SKM-1 (cell line): ENCODE measurements around the gene ADAMTS2.
"Not testable (repeated sequence)": the region's sequence is repeated elsewhere in the genome, so short reads cannot be mapped to it uniquely, and the experiment has no call there.

ENCODE experiments used
- DNase-seq: peaks from one replicate; lab custom pipeline; 2025; ENCODE audit not compliant: unreplicated experiment; lab: John Stamatoyannopoulos, UW

The ADAMTS2 gene

DNA sequence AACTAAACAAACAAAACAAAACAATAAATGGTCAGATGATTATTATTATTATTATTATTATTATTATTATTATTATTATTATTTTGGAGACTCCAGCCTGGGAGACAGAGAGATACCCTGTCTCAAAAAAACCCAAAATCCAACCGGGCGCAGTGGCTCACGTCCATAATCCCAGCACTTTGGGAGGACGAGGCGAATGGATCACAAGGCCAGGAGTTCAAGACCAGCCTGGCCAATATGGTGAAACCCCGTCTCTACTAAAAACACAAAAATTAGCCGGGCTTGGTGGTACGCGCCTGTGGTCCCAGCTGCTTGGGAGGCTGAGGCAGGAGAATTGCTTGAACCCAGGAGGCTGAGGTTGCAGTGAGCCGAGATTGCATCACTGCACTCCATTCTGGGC is 61.4 kb downstream of the ADAMTS2 start:
- not testable (repeated sequence) for DNase-seq

DNA sequence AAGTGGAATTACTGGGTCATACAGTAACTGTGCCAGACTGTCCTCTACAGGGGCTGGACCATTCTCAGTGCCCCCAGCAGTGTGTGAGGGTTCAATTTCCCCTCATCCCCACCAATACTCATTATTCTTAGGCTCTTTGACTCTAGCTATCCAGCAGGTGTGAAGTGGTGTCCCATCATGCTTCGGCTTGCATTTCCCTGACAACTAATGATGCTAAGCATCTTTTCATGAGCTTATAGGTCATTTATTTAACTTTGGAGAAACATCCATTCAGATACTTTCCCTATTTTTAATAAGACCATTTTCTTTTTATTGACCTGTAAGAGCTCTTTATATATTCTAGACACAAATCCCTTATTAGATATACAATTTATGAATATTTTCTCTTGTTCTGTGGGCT is 63.6 kb downstream of the ADAMTS2 start:
- DNase-seq = no peak

DNA sequence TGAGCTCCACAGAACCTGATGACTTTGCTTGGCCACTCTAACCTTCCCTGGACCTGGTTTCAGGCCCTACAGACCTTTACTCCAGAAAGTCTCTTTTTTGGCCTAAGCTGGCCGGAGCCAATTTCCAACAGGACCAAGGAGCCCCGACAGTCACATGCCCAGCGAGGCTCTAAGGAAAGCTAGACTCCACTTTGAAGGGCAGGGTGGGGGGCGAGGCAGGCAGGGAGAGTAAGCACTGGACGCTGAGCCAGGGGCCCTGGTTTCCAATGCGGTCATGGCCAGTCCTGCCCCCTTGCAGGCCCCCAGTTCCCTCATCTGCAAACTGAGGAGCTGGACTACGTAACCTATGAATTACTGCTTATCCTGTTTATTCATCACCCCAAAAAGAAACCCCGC is 65.2 kb downstream of the ADAMTS2 start:
- no peak for DNase-seq

DNA sequence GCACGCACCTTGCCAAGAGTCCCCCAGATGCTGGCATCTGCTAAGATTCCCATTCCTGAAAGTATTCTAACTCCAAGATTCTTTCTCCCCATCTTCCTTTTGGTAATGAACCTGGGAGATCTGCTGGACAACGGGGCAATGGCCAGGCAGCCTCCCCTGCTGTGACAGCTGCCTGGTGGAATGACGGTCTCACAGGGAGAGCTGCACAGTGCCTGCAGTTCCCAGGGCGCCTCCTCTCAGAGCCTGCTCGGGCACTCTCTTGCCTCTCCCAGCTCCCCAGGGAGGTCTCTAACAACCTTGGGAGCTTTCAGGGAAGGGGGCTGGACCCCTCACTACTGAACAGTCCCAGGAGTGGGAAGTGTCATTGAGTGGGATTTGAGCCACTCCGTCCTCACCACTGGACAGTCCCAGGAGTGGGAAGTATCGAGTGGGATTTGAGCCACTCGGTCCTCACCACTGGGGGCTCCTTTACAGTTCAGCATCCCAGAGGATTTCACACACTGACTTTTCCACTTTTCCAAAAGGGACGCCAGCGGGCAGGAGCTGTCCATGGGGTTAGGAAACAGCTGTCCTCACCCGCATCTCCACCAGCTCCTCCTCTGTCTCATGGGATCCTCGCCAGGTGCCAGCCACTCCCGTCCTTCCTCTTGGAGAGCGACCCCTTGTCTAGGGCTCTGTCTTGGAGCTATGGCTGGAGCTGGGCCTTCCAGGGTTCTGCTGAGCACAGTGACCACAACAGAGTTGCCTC is 65.7 kb downstream of the ADAMTS2 start:
- no peak for DNase-seq

DNA sequence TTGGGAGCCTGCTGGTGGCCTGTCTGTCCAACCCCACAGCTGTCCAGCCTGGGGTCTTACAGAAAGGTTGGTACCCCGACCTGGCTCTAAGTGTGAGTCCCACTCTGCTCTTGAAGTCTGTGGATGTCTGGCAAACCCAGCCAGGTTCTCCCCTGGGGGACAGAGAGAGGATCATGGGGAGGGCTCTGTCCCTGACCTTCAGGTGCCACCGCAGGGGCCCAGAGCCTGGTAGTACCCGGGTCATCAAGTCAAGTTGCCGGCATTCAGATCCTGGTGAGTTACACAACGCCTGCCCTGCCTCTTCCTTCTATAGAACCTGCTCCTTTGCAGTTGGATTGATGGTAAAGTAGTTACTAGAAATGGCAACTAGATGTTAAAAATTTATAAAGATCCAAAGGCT is 66.7 kb downstream of the ADAMTS2 start:
- no peak for DNase-seq

DNA sequence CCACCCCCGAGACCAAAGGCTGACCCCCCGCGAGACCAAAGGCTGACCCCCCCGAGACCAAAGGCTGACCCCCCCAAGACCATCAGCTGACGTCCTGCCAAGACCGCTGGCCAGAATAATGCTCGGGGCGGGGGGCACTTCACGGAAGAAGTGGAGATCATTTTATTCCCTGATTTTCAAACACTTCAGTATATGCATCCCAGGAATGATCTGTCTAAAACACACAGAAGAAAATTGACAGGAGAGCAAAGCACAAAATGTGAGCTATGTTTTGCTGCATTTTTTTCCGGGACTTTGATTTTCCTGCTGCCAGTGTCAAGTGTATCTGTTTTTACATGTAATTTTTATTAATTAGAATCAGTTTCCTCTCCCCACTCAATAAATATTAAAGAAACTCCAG is 67.1 kb downstream of the ADAMTS2 start:
- DNase-seq = no peak

DNA sequence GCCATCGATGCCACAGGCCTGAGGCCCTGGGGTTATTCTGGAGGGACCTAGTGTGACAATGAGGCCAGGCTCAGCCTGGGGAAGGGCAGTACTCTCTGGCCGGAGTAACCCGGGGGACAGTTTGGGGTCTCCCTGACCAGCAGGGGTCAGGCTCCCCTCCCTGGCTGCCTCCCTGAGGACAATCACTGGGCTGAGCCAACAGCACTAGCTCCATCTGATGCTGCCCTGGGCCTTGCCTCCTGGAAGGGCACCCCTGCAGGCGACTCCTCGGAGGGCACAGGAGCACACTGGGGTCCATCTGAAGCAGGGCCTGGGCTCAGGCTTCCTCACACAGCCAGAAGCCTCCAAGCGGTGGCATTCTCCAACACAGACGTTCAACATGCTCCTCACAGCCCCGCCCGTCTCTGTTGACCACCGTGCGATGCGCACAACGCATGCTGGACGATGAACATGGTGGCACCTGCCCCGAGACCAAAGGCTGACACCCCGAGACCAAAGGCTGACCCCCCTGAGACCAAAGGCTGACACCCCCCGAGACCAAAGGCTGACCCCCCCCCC is 68.3 kb downstream of the ADAMTS2 start:
- DNase-seq = no peak

DNA sequence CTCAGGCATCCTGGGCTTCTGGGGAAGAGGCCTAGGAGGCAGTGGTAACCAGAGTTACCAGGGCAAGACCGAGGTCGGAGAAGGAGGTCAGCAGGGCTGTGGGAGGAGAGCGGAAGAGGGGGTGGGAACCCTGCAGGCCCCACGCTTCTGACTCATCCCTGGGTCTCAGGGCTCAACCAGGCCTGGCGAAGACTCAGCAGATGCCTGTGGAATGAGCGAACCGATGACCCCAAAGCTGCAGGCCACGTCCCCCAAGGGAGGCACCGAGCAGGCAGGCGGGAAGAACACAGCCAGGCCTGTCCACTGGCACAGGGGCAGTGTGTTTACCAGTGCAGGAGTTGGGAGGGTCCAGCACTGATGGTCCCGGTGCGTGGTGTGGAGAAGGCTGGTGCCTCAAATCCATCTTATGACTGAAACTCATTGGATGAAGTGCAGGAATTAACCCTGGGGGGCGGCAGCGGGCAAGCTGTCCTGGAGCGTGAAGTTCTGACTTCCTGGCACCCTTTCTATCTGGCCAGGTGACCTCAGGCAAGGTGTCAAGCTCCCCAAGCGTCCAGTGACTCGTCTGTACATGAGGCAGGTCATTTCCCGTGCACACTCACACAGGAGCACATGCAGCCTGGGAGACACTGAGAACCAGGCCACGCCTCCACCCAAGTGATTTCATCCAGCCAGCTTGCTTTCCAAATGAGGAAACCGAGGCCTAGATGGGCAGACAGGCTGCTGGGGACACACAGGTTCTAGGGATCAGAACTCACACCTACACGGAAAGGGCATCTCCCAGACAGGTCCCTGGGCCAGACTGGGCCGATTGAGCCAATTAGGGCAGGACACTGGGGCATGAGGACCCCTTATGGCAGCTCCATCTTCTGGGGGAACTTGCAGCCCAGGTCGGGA is 69.1 kb downstream of the ADAMTS2 start:
- DNase-seq = no peak

DNA sequence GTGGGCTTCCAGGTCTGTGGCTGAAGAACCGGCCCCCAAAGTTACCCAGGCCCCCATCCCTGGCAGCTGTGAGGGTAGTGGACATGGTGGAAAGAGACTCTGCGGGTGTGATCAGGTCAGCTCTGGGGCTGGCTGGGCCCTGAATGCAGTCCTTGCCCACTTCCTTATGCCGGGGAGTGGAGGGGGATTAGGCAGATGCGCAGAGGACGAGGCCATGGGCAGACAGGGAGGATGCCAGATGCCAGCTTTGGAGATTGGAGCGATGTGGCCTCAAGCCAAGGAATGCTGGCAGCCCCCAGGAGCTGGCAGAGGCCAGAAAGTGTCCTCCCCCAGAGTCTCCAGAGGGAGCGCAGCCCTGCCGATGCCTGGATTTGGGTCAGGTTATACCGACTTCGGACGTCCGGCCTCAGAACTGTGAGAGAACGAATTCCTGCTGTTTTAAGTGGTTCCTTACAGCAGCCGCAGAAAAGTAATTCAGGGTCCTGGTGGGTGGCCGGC is 69.8 kb downstream of the ADAMTS2 start:
- no peak for DNase-seq

DNA sequence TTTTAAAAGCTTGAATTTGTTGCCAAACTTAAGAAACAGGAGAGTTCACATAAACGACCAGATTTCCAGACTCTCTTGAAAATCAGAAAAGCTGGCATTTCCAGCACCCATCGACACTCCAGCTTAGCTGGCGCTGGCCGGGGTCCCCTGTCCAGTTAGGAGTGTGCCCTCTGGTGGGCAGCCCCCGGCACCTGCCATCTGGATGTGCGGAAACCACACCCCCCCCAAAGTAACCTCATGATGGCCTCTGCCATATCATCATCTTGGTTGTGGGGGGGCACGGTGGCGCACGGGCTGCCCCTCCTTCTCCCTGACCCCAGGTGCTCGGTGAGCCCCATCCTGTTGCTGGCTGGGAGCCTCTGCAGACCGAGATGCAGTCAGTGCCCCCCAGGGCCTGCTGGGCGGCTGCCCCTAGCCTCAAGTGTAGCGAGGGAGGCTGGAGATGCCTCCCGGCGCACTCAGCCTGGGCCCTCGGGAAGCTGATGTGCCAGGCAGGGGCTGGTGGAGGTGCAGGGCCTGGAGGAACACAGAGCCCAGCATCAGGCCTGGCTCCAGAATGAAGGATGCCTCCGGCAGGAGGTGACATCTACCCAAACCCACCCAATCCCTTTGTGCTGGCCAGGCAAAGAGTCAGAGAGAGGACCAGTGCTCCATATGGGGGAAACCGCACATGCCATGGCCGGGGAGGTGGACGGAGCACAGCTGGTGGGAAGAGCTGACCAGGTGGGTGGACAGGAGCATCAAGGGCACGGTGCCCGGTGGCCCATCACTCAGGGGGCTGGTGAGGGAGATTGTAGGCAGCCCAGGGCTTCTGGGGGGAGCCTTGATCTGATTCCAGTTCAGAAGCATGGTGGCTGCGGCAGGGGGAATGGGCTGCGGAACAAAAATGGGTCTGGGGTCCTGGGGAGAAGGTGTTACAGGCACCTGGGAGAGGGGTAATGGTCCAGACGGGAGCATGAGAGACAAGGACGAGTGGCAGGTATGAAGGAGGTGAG is 70.6 kb downstream of the ADAMTS2 start:
- DNase-seq = no peak

DNA sequence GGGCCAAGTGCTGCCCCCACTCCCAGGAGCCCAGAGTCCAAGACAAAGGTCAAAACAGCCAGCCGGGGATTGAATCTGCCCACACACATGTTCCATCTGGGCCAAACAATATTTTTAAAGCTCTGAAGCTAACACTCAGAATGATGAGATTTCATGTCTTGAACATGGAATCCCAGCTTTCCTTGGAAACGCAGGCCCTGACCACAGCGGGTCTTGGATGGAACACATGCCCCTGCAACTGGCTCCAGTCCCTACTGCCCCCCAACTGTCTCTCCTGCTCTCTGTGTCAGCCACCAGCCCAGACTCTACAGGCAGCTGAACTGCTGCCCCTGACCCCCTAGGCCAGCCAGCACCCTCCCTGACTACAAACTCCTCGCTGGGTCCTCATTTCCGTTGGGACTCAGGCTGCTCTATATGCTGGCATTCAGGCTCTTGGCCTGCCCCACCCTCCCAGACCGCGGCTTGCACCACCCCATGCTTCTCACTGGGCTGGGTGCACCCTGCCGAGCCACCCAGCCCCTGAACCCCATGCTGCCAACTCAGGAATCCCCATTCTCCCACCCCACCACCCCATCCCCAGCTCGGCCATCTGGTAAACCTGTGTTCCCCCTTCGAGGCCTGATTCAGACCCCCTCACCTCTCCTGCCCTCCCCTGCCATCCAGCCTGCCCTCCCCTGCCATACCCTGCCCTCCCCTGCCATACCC is 71.7 kb downstream of the ADAMTS2 start:
- DNase-seq = no peak

DNA sequence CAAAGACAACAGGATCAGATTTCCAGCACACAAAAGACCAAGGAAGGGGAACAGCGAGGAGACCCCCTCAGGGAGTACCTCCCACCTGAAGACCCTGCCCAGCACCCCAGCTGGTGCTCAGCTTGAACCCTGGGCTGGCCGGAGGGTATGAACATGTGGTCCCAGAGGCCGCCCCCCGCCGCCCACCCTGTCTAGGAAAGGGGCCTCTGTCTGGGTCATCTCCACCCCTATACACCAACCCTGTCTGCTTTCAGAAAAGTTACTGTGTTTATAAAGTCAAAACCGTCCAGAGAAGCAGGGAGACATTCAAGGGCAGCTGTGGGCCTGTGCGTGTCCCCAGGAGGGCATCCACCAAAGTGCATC is 72.2 kb downstream of the ADAMTS2 start:
- DNase-seq = no peak

DNA sequence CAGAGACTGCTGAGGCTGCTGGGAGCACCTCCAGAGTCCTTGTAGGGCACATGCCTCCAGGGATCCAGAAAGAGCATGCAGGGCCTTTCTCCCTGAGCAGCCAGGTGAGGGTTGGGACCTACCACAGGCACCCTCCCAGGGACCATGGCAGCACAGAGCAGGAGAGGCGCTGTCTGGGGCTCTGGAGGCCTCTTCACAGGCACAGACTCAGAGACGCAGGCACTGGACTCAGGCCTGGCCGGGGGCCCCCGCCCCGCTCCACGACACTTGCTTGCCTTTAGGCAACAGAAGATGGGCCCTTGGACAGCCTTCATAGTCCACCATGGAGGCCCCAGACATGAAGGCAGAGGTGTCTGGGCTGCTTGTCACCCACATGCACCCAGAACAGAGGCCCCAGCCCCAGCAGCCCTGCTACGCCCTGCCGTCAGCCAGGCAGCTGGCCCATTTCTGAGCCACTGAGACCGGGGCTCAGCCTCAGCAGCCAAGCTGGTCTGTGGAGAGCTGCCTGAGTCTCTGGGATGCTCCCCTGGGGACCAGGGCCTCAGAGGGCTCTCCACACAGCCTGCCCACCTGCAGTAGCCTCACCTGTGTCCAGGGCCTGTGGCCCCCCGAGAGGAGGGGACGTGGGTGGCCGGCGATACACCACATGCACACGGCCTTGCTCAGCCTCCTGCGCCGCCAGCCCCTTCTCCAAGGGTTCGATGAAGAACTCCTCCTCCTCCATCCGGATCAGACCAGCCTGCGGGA is 72.8 kb downstream of the ADAMTS2 start:
- DNase-seq = no peak

DNA sequence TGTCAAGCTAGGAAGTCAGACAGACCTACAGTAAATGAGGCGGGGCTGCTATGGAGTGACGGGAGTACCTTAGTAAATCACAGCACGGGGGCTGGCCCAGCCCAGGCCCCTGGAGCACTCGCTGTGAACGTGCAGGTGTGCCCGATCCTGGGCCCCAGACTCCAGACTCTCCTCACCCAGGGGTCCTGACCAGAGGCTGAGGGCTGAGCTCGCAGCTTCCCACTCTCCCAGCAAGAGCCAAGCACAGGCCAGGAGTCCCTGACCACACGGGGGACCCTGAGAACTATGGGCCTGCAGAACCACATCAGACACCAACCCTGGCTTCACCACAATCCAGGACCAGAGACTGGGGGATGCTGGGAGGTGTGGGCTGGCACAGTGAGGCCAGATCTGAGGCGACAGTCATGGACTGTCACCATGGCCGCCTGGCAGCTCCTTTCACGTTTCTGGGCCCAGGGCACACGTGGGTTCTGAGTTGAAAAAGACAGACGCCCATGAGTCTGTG is 73.4 kb downstream of the ADAMTS2 start:
- no peak for DNase-seq

DNA sequence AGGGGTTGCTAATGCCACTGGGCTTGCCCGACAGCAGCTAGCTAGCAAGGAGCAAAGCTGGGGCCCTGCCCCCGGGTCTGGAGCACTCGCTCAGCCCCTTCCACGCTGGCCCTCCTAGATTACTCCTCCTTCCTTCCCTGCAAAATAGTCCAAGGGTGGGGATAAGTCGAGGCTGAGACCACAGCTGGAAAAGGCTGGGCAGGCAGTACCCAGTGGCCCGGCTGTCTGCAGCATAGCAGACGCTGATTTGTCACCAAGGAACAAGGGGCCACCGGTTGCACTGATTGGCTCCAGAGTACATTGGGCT is 73.9 kb downstream of the ADAMTS2 start:
- no peak for DNase-seq

DNA sequence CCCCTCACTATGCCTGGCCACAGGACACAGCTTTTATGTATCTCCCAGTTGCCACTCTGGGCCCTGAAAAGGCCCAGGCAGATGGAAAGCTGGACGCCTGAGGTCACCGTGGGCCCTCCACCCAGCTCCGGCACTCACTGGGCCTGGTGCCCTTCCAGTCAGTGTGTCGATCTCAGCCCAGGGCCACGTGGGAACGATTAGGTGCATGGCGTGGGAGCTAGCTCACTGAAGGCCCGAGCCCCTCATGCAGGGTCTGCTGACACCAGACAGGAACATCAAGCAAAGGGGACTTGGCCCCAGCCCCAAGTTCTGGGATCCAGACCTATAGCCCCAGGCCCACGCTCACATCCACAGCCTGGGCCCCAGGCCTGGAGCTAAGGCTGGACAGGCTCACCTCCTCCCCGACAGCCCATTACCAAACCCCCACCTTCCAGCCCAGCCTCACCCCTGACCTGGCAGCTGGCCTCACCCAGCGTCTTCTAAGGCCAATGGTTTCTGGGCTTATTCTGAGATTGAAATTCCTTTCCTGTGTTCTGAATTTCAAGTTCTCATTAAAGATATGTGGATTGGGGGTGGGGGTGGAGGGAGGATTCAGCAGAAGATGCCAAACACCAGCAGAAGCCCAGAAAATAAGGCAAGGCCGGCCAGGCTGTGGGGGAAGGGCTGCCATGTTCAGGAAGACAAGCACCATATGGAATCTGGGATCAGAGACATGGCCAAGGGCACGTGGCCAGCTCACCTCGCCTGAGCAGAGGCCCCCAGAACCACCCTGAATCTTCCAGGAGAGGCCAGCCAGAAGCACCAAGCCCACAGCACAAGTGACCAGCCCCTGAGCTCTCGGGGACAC is 74.5 kb downstream of the ADAMTS2 start:
- no peak for DNase-seq

DNA sequence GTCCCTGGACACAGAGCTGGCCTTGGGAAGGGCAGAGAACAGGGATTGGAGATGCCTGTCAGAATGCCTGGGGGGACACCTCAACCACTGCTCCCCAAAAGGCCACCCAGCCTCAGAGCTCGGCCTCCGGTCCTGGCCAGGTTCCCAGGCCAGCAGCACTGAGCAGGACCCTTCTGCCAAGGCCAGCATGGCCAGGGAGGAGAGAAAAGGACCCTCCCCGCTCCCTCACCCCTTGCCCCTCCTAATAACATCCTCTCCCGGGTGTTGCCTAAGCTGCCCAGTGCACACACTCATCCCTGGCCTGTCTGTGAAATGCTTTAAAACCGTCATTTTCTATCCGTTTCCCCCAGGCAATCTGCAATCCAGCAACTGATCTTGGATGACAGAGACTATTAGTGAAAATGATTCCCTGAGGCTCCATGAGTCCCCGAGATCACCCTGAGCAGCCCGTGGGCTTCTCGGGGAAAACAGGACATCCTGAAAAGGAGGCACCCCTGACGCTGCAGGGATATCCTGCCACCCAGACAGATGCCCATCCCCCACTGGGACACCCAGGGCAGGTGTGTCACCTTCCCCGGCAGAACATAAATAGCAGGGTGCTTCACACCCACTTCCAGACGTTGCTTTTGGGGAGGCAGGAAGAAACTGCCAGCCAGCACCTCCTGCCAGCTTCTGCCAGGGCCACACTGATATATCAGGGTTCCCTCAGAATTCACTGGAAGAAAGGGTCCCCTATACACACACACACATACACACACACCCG is 75.3 kb downstream of the ADAMTS2 start:
- no peak for DNase-seq
